SK-N-SH treated with all-trans-retinoic acid at 6 μM for 48 hours (cell line): Measurements from ENCODE around the gene DOCK1.

Source experiments
- TOX ChIP-seq: fragments of 250-450 bp; sonication (Bioruptor Pico); IDR thresholded peaks from 2 replicates; pipeline ENCODE4 v1.8.0; 2021; ENCODE audit warnings: mild to moderate bottlenecking, moderate library complexity, borderline replicate concordance
- ZNF70 ChIP-seq: fragments of 450-650 bp; formaldehyde crosslinking; IDR thresholded peaks from 2 replicates; pipeline ENCODE4 v1.5.0; 2020; ENCODE audit warnings: mild to moderate bottlenecking, moderate library complexity

DNA sequence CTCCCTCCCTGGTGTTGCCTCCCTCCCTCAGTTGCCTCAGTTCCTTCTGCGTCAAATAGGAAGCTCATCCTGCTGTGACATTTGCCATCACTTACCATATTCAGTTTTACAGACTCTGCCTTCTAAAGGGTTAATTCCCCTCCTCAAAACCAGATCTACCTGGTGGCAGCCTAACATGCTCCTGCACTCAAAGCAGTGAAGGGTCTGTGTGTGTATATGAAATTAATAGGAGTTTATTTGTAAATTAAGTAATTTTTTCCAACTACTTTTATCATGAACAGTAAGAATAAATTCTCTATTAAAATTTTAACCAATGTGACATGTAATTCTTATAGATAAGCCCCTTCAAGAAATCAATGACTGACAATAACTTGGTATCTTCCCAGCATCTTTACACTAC lies 449.8 kb downstream of the DOCK1 start:
- TF ChIP-seq TOX (no peak), ZNF70 (CRISPR knock-in tag) (no peak)
